A549 (cell line): Measurements from ENCODE around the gene NLRC3. TPM values are rescaled to one million over a fixed set of nuclear protein-coding genes. Genes with fewer than 3 reads are reported as not detected.

Experiments
- ATAC-seq, 2 experiments: fragments of 200-7000 bp in 1 of 2; fragments of >200 bp in 1 of 2; cut with Nextera tagmentation in 1 of 2; cut with Tn5 transposase in 1 of 2; 3 replicates each; pipeline versions ENCODE4 v1.8.0 to v1.9.1; 2018 to 2020; ENCODE audit warnings: mild to moderate bottlenecking in 1 of 2, moderate library complexity in 1 of 2
- CTCF ChIA-PET: fragments of 300-600 bp; sonication (Branson Sonifier 250); formaldehyde crosslinking; extraction: SDS; loops from one replicate; lab custom pipeline; 2021; ENCODE audit warnings: antibody characterized with exemption, inconsistent platforms; lab: Yijun Ruan, JAX
- POLR2A ChIA-PET: fragments of 350-600 bp; formaldehyde crosslinking; extraction: SDS; loops from one replicate; lab custom pipeline; 2021; ENCODE audit warnings: antibody characterized with exemption, inconsistent platforms; lab: Yijun Ruan, JAX
- DNase-seq, 2 experiments: peaks; one replicate each; pipeline versions ENCODE4 v3.0.0 to v3.0.0-alpha.2; 2011 to 2016; ENCODE audit warnings: low read depth in 1 of 2, low spot score in 1 of 2
- FAIRE-seq: peaks from 2 replicates; lab custom pipeline; 2011; peaks lifted over from hg19 to GRCh38; lab: Jason Lieb, UNC
- H3K27ac ChIP-seq, 2 experiments: fragments of >200 bp; sonication (Bioruptor Twin); formaldehyde crosslinking; 3 replicates each; pipeline ENCODE4 v1.5.1; 2016 to 2017
- H3K4me1 ChIP-seq: fragments of >200 bp; sonication (Bioruptor Twin); formaldehyde crosslinking; 3 replicates; pipeline ENCODE4 v1.6.1; 2016
- H3K4me2 ChIP-seq: fragments of >200 bp; sonication (Bioruptor Twin); formaldehyde crosslinking; 3 replicates; pipeline ENCODE4 v1.6.1; 2016
- H3K4me3 ChIP-seq: fragments of >200 bp; sonication (Bioruptor Twin); formaldehyde crosslinking; 3 replicates; pipeline ENCODE4 v1.5.1; 2016
- H3K9me3 ChIP-seq: fragments of >200 bp; sonication (Bioruptor Twin); formaldehyde crosslinking; 3 replicates; pipeline ENCODE4 v1.6.1; 2016
- CEBPB ChIP-seq, 2 experiments: fragments of >200 bp in 1 of 2; sonication (Bioruptor Twin) in 1 of 2; formaldehyde crosslinking in 1 of 2; IDR thresholded peaks; 2 replicates each; pipeline ENCODE4 v1.6.1; 2012 to 2016
- EHF ChIP-seq: fragments of 250-450 bp; sonication (Bioruptor Pico); IDR thresholded peaks from 2 replicates; pipeline ENCODE4 v1.5.0; 2020; ENCODE audit warnings: mild to moderate bottlenecking
- EP300 ChIP-seq, 2 experiments: fragments of >200 bp; sonication (Bioruptor Twin); formaldehyde crosslinking; IDR thresholded peaks; 2 replicates in 1 of 2; 3 replicates in 1 of 2; pipeline ENCODE4 v1.6.1; 2016 to 2017
- HEYL ChIP-seq: fragments of 250-450 bp; sonication (Bioruptor Pico); IDR thresholded peaks from 2 replicates; pipeline ENCODE4 v1.8.0; 2021; ENCODE audit warnings: mild to moderate bottlenecking, moderate library complexity
- HMGXB4 ChIP-seq: fragments of 250-450 bp; sonication (Bioruptor Pico); IDR thresholded peaks from 2 replicates; pipeline ENCODE4 v1.5.0; 2021; ENCODE audit warnings: mild to moderate bottlenecking, moderate library complexity, borderline replicate concordance
- HOXB13 ChIP-seq: fragments of 250-450 bp; sonication (Bioruptor Pico); IDR thresholded peaks from 2 replicates; pipeline ENCODE4 v1.5.0; 2020; ENCODE audit warnings: low read depth, mild to moderate bottlenecking, moderate library complexity
- JUNB ChIP-seq: fragments of >200 bp; sonication (Bioruptor Twin); formaldehyde crosslinking; IDR thresholded peaks from 2 replicates; pipeline ENCODE4 v1.6.1; 2016
- KDM1A ChIP-seq: fragments of 200-600 bp; sonication (generic); IDR thresholded peaks from 2 replicates; pipeline ENCODE4 v1.6.1; 2016; ENCODE audit warnings: low read depth, mild to moderate bottlenecking
- NPAS2 ChIP-seq: fragments of 250-450 bp; sonication (Bioruptor Pico); IDR thresholded peaks from 2 replicates; pipeline ENCODE4 v1.8.0; 2022; ENCODE audit warnings: mild to moderate bottlenecking, moderate library complexity, borderline replicate concordance
- POLR2A ChIP-seq: IDR thresholded peaks from 2 replicates; pipeline ENCODE4 v1.6.1; 2012; ENCODE audit warnings: mild to moderate bottlenecking, low read length
- REST ChIP-seq: fragments of 200-600 bp; sonication (generic); IDR thresholded peaks from 2 replicates; pipeline ENCODE4 v1.6.1; 2016; ENCODE audit warnings: antibody characterized with exemption, mild to moderate bottlenecking, moderate library complexity
- SMC3 ChIP-seq: fragments of >200 bp; sonication (Bioruptor Twin); formaldehyde crosslinking; IDR thresholded peaks from 3 replicates; pipeline ENCODE4 v1.6.1; 2018; ENCODE audit warnings: inconsistent platforms
- TFCP2L1 ChIP-seq: fragments of 250-450 bp; sonication (Bioruptor Pico); IDR thresholded peaks from 2 replicates; pipeline ENCODE4 v1.5.0; 2021; ENCODE audit warnings: mild to moderate bottlenecking
- TP53 ChIP-seq: fragments of 250-450 bp; sonication (Bioruptor Pico); IDR thresholded peaks from 2 replicates; pipeline ENCODE4 v1.5.0; 2021; ENCODE audit warnings: mild to moderate bottlenecking, moderate library complexity
- ZFP36 ChIP-seq: fragments of 450-650 bp; IDR thresholded peaks from 2 replicates; pipeline ENCODE4 v1.6.1; 2014; ENCODE audit warnings: borderline replicate concordance; ENCODE audit not compliant: partially characterized antibody
- WGBS: methylation state at CpG from one replicate; pipeline ENCODE4 v1.1.6; 2017; ENCODE audit errors: missing lambda C conversion rate; 5-methylcytosine and 5-hydroxymethylcytosine counted together
- polyA plus RNA-seq, 4 experiments: library from polyadenylated mRNA; depleted of rRNA in 3 of 4; stranded (reverse); fragments of >200 nt; fragmentation: RNase III in 1 of 4; extraction: RNeasy Plus Mini Kit Qiagen cat#74134 plus additional on column Dnase treatment in 1 of 4; gene quantifications; 2 replicates in 3 of 4; 3 replicates in 1 of 4; pipeline ENCODE4 v1.2.3, GENCODE V29; 2011 to 2017
- TF ChIP-seq, protein P1 (sequence below): IDR thresholded peaks from 2 replicates; pipeline ENCODE4 v1.6.1; 2012
- TF ChIP-seq, protein P2 (sequence below): fragments of >200 bp; sonication (Bioruptor Twin); formaldehyde crosslinking; IDR thresholded peaks from 3 replicates; pipeline ENCODE4 v1.6.1; 2016

Gene NLRC3
- polyA plus RNA-seq, 2 of the 4 experiments (the other 2 are of a cell fraction), result 0.04 TPM; not detected in 1

GRCh38 chr16:3575491-3575890 lies 1.7 kb downstream of the NLRC3 start:
- no peak for FAIRE-seq

GRCh38 chr16:3574195-3574594 lies 3.0 kb downstream of the NLRC3 start:
- Histone ChIP-seq H3K4me3 (no peak overlapping the region), H3K9me3 (peaks cover 22% of the 10 kb centered on the region), H3K4me2 (no peak overlapping the region), H3K4me1 (peaks cover 6% of the 10 kb centered on the region)
- DNase-seq (no peak), ATAC-seq (no peak)
- CTCF ChIA-PET, result interaction anchor here (1.0 kb wide), 1 partner anchor 10 kb away, joined by 3 read pairs; no protein-coding TSS in a partner anchor
- WGBS, result 69% methylated on average over 11 of the region's 14 CpGs
- no peak for TF ChIP-seq EHF (CRISPR knock-in tag)
- TF ChIP-seq HOXB13 (CRISPR knock-in tag), result no peak
- no peak for TF ChIP-seq JUNB
- no peak for TF ChIP-seq SMC3
- TF ChIP-seq CEBPB (IDR thresholded peaks at IDR 0.05), result no peak
- no peak for TF ChIP-seq EP300 (IDR thresholded peaks at IDR 0.05)
- no peak for TF ChIP-seq HMGXB4 (CRISPR knock-in tag)
- no peak for TF ChIP-seq HEYL
- TF ChIP-seq REST, result no peak
- TF ChIP-seq TFCP2L1 (CRISPR knock-in tag), result no peak
- TF ChIP-seq NPAS2 (CRISPR knock-in tag), result no peak
- TF ChIP-seq, protein P1, sequence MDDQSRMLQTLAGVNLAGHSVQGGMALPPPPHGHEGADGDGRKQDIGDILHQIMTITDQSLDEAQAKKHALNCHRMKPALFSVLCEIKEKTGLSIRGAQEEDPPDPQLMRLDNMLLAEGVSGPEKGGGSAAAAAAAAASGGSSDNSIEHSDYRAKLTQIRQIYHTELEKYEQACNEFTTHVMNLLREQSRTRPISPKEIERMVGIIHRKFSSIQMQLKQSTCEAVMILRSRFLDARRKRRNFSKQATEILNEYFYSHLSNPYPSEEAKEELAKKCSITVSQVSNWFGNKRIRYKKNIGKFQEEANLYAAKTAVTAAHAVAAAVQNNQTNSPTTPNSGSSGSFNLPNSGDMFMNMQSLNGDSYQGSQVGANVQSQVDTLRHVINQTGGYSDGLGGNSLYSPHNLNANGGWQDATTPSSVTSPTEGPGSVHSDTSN, result no peak
- no peak for TF ChIP-seq TP53 (CRISPR knock-in tag)
- TF ChIP-seq, protein P2, sequence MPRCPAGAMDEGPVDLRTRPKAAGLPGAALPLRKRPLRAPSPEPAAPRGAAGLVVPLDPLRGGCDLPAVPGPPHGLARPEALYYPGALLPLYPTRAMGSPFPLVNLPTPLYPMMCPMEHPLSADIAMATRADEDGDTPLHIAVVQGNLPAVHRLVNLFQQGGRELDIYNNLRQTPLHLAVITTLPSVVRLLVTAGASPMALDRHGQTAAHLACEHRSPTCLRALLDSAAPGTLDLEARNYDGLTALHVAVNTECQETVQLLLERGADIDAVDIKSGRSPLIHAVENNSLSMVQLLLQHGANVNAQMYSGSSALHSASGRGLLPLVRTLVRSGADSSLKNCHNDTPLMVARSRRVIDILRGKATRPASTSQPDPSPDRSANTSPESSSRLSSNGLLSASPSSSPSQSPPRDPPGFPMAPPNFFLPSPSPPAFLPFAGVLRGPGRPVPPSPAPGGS, result no peak
- TF ChIP-seq, all 56 proteins: peak for 0
- no peak overlapping the region for H3K27ac ChIP-seq
- POLR2A ChIA-PET, result no interaction called here
- FAIRE-seq, result no peak

More at GRCh38 chr16:3575491-3575890, 1.7 kb downstream of the NLRC3 start:
- ChIA-PET POLR2A (interaction anchor here (0.6 kb wide), 1 partner anchor 8 kb away, joined by 3 read pairs; no protein-coding TSS in a partner anchor), CTCF (no interaction called here)
- Histone ChIP-seq H3K4me3 (no peak overlapping the region), H3K4me2 (no peak overlapping the region), H3K4me1 (peaks cover 8% of the 10 kb centered on the region), H3K9me3 (peaks cover 12% of the 10 kb centered on the region), H3K27ac (no peak overlapping the region)
- WGBS, result 75% methylated on average over 11 of the region's 13 CpGs
- ATAC-seq (no peak; a peak in 3 of 6 replicates), DNase-seq (no peak)
- TF ChIP-seq REST (no peak), ZFP36 (no peak), POLR2A (no peak), KDM1A (no peak)
